ENCODE measurements around the gene MAPK10.

The MAPK10 gene

GRCh38 chr4:85961887-85962286 lies 398.0 kb downstream of the MAPK10 start:
- no peak for DNase-seq

- no peak for DNase-seq
Measured at GRCh38 chr4:85956293-85956945, 403.4 kb downstream of the MAPK10 start.

GRCh38 chr4:85955620-85956292 lies 404.1 kb downstream of the MAPK10 start:
- DNase-seq: no peak

GRCh38 chr4:85953651-85954018 lies 406.2 kb downstream of the MAPK10 start:
- no peak for DNase-seq

- no peak for DNase-seq
Measured at GRCh38 chr4:85952972-85953650, 406.7 kb downstream of the MAPK10 start.

- DNase-seq: no peak
Measured at GRCh38 chr4:85952528-85952927, 407.3 kb downstream of the MAPK10 start.

GRCh38 chr4:85951099-85951498 lies 408.8 kb downstream of the MAPK10 start:
- DNase-seq: no peak

- no peak for DNase-seq
Measured at GRCh38 chr4:85946821-85947220, 413.0 kb downstream of the MAPK10 start.

GRCh38 chr4:85942107-85942506 lies 417.7 kb downstream of the MAPK10 start:
- no peak for DNase-seq

GRCh38 chr4:85940151-85940550 lies 419.7 kb downstream of the MAPK10 start:
- DNase-seq: no peak

Measured in activated naive CD4-positive, alpha-beta T cell treated with Interleukin-2 at 50 U/mL for 16 hours (primary cell).